Trophoblast cell (in vitro differentiated cells and primary cell): ENCODE measurements around the gene MYLK.

Source experiments
- DNase-seq, 2 donors: peaks; one replicate each; pipeline ENCODE4 v3.0.0-alpha.2; 2016
- H2AFZ ChIP-seq: 2 replicates; pipeline ENCODE4 v1.6.1; 2013; ENCODE audit warnings: low read length, moderate library complexity, mild to moderate bottlenecking; ENCODE audit not compliant: insufficient read depth, poor library complexity
- H2AK5ac ChIP-seq: 2 replicates; pipeline ENCODE4 v1.6.1; 2013; ENCODE audit warnings: mild to moderate bottlenecking, low read length
- H2BK120ac ChIP-seq: 2 replicates; pipeline ENCODE4 v1.6.1; 2013; ENCODE audit warnings: low read length, mild to moderate bottlenecking, moderate library complexity; ENCODE audit not compliant: insufficient read depth, poor library complexity
- H2BK12ac ChIP-seq: 2 replicates; pipeline ENCODE4 v1.6.1; 2013; ENCODE audit warnings: mild to moderate bottlenecking, low read length, moderate library complexity
- H2BK5ac ChIP-seq: 2 replicates; pipeline ENCODE4 v1.6.1; 2013; ENCODE audit warnings: low read length, low read depth, moderate library complexity, mild to moderate bottlenecking; ENCODE audit not compliant: poor library complexity
- H3K14ac ChIP-seq: 2 replicates; pipeline ENCODE4 v1.6.1; 2013; ENCODE audit warnings: mild to moderate bottlenecking, low read length
- H3K18ac ChIP-seq: 2 replicates; pipeline ENCODE4 v1.6.1; 2013; ENCODE audit warnings: mild to moderate bottlenecking, low read length
- H3K23ac ChIP-seq: 2 replicates; pipeline ENCODE4 v1.6.1; 2013; ENCODE audit warnings: low read length
- H3K27ac ChIP-seq: 2 replicates; pipeline ENCODE4 v1.5.1; 2013; ENCODE audit warnings: low read depth, mild to moderate bottlenecking, inconsistent platforms, low read length, moderate library complexity
- H3K27me3 ChIP-seq: 2 replicates; pipeline ENCODE4 v1.6.1; 2013; ENCODE audit warnings: inconsistent platforms, mild to moderate bottlenecking, low read length, moderate library complexity; ENCODE audit not compliant: insufficient read depth
- H3K36me3 ChIP-seq, 2 experiments: 1 replicate in 1 of 2; 2 replicates in 1 of 2; pipeline ENCODE4 v1.6.1; 2013; ENCODE audit warnings: low read length in 2 of 2, mild to moderate bottlenecking in 2 of 2, moderate library complexity in 1 of 2; ENCODE audit not compliant: insufficient read depth in 2 of 2, control insufficient read depth in 1 of 2
- H3K4ac ChIP-seq: 2 replicates; pipeline ENCODE4 v1.6.1; 2013; ENCODE audit warnings: low read depth, mild to moderate bottlenecking, low read length, moderate library complexity
- H3K4me1 ChIP-seq, 2 experiments: 1 replicate in 1 of 2; 2 replicates in 1 of 2; pipeline ENCODE4 v1.6.1; 2013; ENCODE audit warnings: low read length in 2 of 2, mild to moderate bottlenecking in 2 of 2, moderate library complexity in 1 of 2; ENCODE audit not compliant: insufficient read depth in 2 of 2, control insufficient read depth in 1 of 2
- H3K4me2 ChIP-seq: 2 replicates; pipeline ENCODE4 v1.6.1; 2013; ENCODE audit warnings: inconsistent platforms, mild to moderate bottlenecking, low read length, moderate library complexity
- H3K4me3 ChIP-seq: 2 replicates; pipeline ENCODE4 v1.5.1; 2013; ENCODE audit warnings: mild to moderate bottlenecking, low read depth, low read length, inconsistent platforms
- H3K79me1 ChIP-seq: one replicate; pipeline ENCODE4 v1.6.1; 2013; ENCODE audit warnings: low read length
- H3K79me2 ChIP-seq: 2 replicates; pipeline ENCODE4 v1.6.1; 2013; ENCODE audit warnings: low read length, mild to moderate bottlenecking; ENCODE audit not compliant: control insufficient read depth, insufficient read depth, poor library complexity
- H3K9ac ChIP-seq: 2 replicates; pipeline ENCODE4 v1.6.1; 2013; ENCODE audit warnings: mild to moderate bottlenecking, low read length
- H3K9me3 ChIP-seq: 2 replicates; pipeline ENCODE4 v1.6.1; 2013; ENCODE audit warnings: low read depth, mild to moderate bottlenecking, control low read depth, inconsistent platforms, low read length; ENCODE audit not compliant: insufficient read depth
- H4K12ac ChIP-seq: 2 replicates; pipeline ENCODE4 v1.6.1; 2013; ENCODE audit warnings: low read depth, mild to moderate bottlenecking, low read length, moderate library complexity
- H4K8ac ChIP-seq: 2 replicates; pipeline ENCODE4 v1.6.1; 2013; ENCODE audit warnings: low read depth, mild to moderate bottlenecking, low read length, moderate library complexity
- H4K91ac ChIP-seq: one replicate; pipeline ENCODE4 v1.6.1; 2013; ENCODE audit warnings: low read depth, mild to moderate bottlenecking, low read length, moderate library complexity
- WGBS: extraction: QIAGEN DNeasy Blood & Tissue Kit; methylation state at CpG from one replicate; pipeline ENCODE4 v1.1.7; 2013; ENCODE audit warnings: missing lambda C conversion rate; ENCODE audit not compliant: insufficient read length, insufficient coverage; ENCODE audit errors: extremely low coverage; 5-methylcytosine and 5-hydroxymethylcytosine counted together

MYLK gene

DNA sequence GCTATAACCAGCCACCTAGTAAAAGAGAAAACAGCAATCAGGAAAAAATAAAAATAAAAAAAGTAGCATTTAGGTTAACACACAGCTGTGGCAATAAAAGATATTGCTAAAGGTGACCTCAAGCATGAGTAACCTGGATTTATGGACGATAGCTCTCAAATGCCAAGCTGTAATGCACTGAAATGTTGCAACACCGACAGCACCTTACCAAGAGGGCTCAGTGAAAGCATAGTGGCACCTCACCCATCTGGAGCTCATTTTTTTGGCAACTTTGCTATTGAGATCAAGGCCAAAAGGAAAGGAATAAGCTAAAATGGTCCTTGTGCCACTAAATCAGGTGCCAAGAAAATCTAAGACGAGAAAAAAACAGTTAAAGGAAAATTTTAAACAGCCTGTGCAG lies 301.8 kb downstream of the MYLK start:
- H3K4me2 ChIP-seq, result no peak overlapping the region
- H2BK120ac ChIP-seq, result no peak overlapping the region
- DNase-seq, result no peak
- H4K91ac ChIP-seq, result no peak overlapping the region
- no peak overlapping the region for H2BK5ac ChIP-seq
- no peak overlapping the region for H2AFZ ChIP-seq
- H3K36me3 ChIP-seq, result peaks cover 12 to 24% of the 10 kb centered on the region in 2 experiments
- no peak overlapping the region for H3K9ac ChIP-seq
- no peak overlapping the region for H3K18ac ChIP-seq
- no peak overlapping the region for H3K14ac ChIP-seq
- no peak overlapping the region for H2AK5ac ChIP-seq
- H3K79me1 ChIP-seq, result peaks cover 18% of the 10 kb centered on the region
- peaks cover 13% of the 10 kb centered on the region for H3K79me2 ChIP-seq
- WGBS, result no CpG with 5 or more reads among the region's 3 CpGs
- H3K23ac ChIP-seq, result no peak overlapping the region
- H3K27ac ChIP-seq, result no peak overlapping the region
- H4K12ac ChIP-seq, result no peak overlapping the region
- no peaks in the 10 kb centered on the region for H3K27me3 ChIP-seq
- H2BK12ac ChIP-seq, result no peak overlapping the region
- H4K8ac ChIP-seq, result no peak overlapping the region
- H3K9me3 ChIP-seq, result no peaks in the 10 kb centered on the region
- no peak overlapping the region for H3K4me3 ChIP-seq
- H3K4ac ChIP-seq, result peak overlapping the region; percentile 76
- peaks cover 0 to 3% of the 10 kb centered on the region in 2 experiments for H3K4me1 ChIP-seq

DNA sequence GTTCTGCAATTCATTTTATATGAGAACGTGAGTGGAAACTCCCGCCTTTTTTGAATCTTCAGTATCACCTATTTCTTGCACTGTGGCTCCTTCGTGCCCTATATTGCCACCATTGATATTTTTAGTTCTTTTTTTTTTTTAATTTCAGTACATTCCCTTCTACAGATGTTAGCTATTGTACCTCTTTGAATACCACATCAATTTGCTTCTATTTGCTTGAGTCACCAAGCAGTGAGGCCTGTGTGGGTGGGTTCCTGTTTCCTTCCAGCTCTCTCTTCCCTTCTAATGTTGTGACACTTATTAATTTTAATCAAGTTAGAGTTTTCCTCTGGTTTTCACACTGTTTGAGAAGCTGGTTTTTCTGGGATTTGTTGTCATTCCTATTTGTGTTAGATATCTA lies 308.0 kb downstream of the MYLK start:
- H3K4ac ChIP-seq, result no peak overlapping the region
- H3K27ac ChIP-seq, result no peak overlapping the region
- H3K79me1 ChIP-seq, result no peaks in the 10 kb centered on the region
- H3K18ac ChIP-seq, result no peak overlapping the region
- no peak overlapping the region for H3K23ac ChIP-seq
- no peak overlapping the region for H4K8ac ChIP-seq
- no peaks in the 10 kb centered on the region for H3K27me3 ChIP-seq
- WGBS, result no CpG with 5 or more reads among the region's 3 CpGs
- H2AFZ ChIP-seq, result no peak overlapping the region
- no peaks in the 10 kb centered on the region for H3K9me3 ChIP-seq
- H3K9ac ChIP-seq, result no peak overlapping the region
- no peak overlapping the region for H3K4me2 ChIP-seq
- H3K14ac ChIP-seq, result no peak overlapping the region
- no peak overlapping the region for H2BK12ac ChIP-seq
- H3K79me2 ChIP-seq, result no peaks in the 10 kb centered on the region
- no peak overlapping the region for H4K12ac ChIP-seq
- peaks cover 16 to 23% of the 10 kb centered on the region in 2 experiments for H3K36me3 ChIP-seq
- H2BK120ac ChIP-seq, result no peak overlapping the region
- H2BK5ac ChIP-seq, result no peak overlapping the region
- no peak overlapping the region for H2AK5ac ChIP-seq
- H3K4me1 ChIP-seq, result peaks cover 7% of the 10 kb centered on the region in 2 experiments
- no peak for DNase-seq
- H4K91ac ChIP-seq, result no peak overlapping the region
- no peak overlapping the region for H3K4me3 ChIP-seq

DNA sequence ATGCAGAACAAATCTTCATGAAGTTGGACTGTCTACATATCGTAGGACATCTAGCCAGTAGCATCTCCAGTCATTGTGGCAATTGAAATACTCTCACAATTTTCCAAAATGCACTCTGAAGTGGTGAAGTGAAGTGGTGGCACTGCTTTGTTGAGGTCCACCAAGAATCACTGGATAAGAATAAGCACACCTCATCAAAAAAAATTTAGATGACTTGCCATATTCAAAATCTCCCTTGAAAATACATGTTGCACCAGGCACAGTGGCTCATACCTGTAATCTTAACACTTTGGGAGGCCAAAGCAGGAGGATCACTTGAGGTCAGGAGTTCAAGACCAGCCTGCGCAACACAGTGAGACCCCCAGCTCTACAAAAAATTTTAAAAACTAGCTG lies 312.2 kb downstream of the MYLK start:
- no peak overlapping the region for H4K8ac ChIP-seq
- H3K14ac ChIP-seq, result no peak overlapping the region
- H3K4me1 ChIP-seq, result peaks cover 7 to 8% of the 10 kb centered on the region in 2 experiments
- no peak overlapping the region for H3K23ac ChIP-seq
- no peak overlapping the region for H3K4me3 ChIP-seq
- H3K79me1 ChIP-seq, result no peaks in the 10 kb centered on the region
- no peak overlapping the region for H3K4me2 ChIP-seq
- H4K12ac ChIP-seq, result no peak overlapping the region
- H3K9me3 ChIP-seq, result no peaks in the 10 kb centered on the region
- no peak overlapping the region for H4K91ac ChIP-seq
- H3K27ac ChIP-seq, result no peak overlapping the region
- WGBS, result no CpG with 5 or more reads among the region's 2 CpGs
- no peaks in the 10 kb centered on the region for H3K27me3 ChIP-seq
- no peak overlapping the region for H2AK5ac ChIP-seq
- peaks cover 2 to 11% of the 10 kb centered on the region in 2 experiments for H3K36me3 ChIP-seq
- H2AFZ ChIP-seq, result no peak overlapping the region
- no peak overlapping the region for H3K9ac ChIP-seq
- H2BK120ac ChIP-seq, result no peak overlapping the region
- no peak overlapping the region for H2BK12ac ChIP-seq
- no peak overlapping the region for H3K4ac ChIP-seq
- no peak overlapping the region for H3K18ac ChIP-seq
- DNase-seq, result no peak
- H2BK5ac ChIP-seq, result no peak overlapping the region
- H3K79me2 ChIP-seq, result no peaks in the 10 kb centered on the region

DNA sequence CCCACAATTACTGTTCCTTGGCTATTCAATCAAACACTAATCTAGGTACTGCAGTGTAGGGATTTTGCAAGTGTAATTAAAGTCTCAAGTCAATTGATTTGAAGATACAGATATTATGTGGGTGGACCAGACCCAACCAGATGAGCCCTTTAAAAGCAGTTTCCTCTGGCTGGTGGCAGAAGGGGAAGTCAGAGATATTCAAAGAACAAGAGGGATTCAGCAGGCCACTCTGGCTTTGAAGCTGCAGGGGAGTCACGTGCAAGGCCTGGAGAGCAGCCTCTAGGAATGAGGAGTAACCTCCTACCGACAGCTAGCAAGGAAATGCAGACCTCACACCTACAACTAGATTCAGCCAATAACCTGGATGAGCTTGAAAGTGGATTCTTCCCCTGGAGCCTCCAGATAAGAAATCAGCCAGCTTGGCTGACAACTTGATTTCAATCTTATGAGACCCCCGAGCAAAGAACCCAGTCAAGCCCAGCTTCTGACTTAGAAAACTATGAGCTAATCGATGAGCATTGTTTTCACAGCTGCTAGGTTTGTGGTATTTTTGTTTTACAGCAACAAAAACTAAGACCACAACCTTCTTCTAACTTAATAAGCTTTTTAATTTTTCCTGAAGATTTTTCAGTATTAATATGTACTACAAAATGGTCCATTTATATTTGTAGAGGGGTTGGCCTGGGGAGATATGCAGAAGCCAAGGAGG lies 312.7 kb downstream of the MYLK start:
- no peak overlapping the region for H2AFZ ChIP-seq
- no peaks in the 10 kb centered on the region for H3K27me3 ChIP-seq
- peaks cover 7 to 8% of the 10 kb centered on the region in 2 experiments for H3K4me1 ChIP-seq
- no peak overlapping the region for H4K8ac ChIP-seq
- H3K27ac ChIP-seq, result no peak overlapping the region
- H3K9me3 ChIP-seq, result no peaks in the 10 kb centered on the region
- no peak overlapping the region for H3K9ac ChIP-seq
- no peak overlapping the region for H3K18ac ChIP-seq
- no peaks in the 10 kb centered on the region for H3K79me2 ChIP-seq
- H4K91ac ChIP-seq, result no peak overlapping the region
- H3K14ac ChIP-seq, result no peak overlapping the region
- H4K12ac ChIP-seq, result no peak overlapping the region
- no peak overlapping the region for H3K23ac ChIP-seq
- no peak overlapping the region for H2BK5ac ChIP-seq
- H3K4ac ChIP-seq, result no peak overlapping the region
- H2BK12ac ChIP-seq, result no peak overlapping the region
- H3K4me2 ChIP-seq, result no peak overlapping the region
- no peak overlapping the region for H2BK120ac ChIP-seq
- DNase-seq, result no peak
- H3K36me3 ChIP-seq, result peaks cover 0 to 11% of the 10 kb centered on the region in 2 experiments
- H3K4me3 ChIP-seq, result no peak overlapping the region
- no CpG with 5 or more reads among the region's 4 CpGs for WGBS
- H2AK5ac ChIP-seq, result no peak overlapping the region
- H3K79me1 ChIP-seq, result no peaks in the 10 kb centered on the region
